Hippocampal formation (tissue), 2 donors: ENCODE measurements around the gene GTF2H4.

ENCODE experiments used
- DNase-seq, 2 donors: peaks; one replicate each; lab custom pipeline; 2025; lab: John Stamatoyannopoulos, UW

Gene GTF2H4

GRCh38 chr6:30955367-30956042 lies 47.5 kb downstream of the GTF2H4 start:
- DNase-seq = peak in 1 of 2 donors; percentile 47

DNA sequence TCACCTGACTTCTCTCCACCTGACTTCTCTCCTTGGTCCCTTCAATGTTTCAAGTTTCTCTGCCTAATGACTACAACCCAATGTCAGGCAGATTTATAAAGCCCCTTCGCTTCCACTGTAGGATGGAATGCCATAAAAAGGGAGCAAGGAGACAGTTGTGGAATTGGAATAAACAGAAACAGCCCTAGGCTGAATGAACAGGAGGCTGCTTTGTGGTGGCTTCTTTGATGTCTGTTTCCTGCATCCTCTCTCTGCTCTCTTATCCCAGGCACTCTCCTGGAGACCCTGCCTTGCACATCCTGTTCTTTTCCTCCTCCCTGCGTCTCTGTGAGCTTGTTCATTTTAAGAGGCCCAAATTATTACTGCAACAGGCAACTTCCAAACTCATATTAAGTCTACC lies 49.7 kb downstream of the GTF2H4 start:
- no peak for DNase-seq

DNA sequence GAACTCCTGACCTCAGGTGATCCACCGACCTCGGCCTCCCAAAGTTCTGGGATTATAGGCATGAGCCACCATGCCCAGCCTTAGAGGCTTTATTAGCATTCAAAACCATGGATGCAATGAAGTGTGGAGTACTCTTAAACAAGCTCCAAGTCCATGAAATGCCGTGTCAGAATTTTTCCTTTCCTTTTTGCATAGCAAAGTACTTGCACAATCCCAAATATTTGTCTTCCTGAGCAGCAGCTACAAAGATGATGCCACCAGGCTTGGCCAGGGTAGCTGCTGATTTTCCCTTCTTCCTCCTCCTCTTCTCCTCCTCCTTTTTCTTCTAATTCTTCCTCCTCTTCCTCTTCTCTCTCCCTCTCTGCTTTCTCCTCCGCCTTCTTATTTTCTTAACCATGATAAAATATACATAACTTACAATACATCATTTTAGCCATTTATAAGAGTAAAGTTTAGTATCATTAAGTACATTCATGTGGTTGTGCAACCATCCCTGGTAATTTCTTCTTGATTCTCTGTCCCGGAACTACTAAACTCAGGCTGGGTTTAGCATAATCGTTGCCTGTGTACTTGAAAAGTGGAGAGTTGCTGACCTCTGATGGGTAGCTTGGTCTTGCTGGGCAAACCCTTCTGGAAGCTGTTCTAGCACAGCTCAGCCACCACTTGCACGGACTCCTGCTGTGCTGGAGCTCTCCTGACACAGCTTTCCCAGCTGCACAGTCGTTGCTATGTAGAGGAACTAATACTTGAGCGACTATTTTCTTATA lies 53.1 kb downstream of the GTF2H4 start:
- DNase-seq = no peak

GRCh38 chr6:30962716-30963115 lies 54.7 kb downstream of the GTF2H4 start:
- no peak for DNase-seq

GRCh38 chr6:30963641-30964040 lies 55.6 kb downstream of the GTF2H4 start:
- no peak for DNase-seq
